ENCODE data around the gene RYR2. TPM values are rescaled to one million over a fixed set of nuclear protein-coding genes. Genes with fewer than 3 reads are reported as not detected.

RYR2 gene
- 1 to 10 TPM; 1.2 to 7.0 (median 2.5) TPM for total RNA-seq

DNA sequence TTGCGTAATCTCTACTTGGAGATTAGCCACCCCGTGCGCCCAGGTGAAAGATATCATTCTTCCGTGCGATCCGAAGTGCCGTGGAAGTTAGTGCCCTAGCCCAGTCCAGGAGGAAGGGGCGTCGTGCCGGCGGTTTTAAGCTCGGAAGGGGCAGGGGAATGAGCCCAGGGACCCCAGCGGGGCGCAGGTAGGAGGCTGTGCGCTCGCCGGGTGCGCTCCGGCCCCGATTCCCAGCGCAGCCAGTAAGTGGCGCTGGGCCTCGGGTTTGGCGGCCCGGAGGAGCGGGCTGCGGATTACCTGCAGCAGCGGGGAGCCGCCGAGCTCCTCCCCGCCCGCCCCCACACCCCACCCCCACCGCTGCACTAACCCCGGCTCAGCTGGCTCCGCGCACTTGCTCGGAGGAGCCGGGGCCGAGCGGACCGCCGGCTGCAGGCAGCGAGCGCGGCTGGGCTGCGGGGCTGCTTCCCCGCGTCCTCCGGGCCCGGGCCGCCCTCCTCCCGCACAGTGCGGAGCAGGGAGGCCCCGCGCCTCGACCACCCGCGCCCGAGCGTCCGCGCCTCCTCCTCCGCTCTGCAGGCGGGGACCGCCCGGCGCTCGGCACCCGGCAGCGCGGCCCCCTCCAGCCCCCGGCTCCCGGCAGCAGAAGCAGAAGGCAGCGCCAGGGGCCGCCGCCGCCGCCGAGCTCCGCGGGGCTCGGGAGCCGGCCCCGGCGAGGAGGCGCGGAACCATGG, at the start of gene RYR2:
TSS of gene RYR2 (plus strand) at position 390 of the 731 bp plus-strand sequence. CDS start at position 728, 338 bp downstream.
- intact Hi-C loops (cut with DNase I; ENCODE audit: low total_unique reads) = loop anchor here (10.0 kb wide), 1 partner anchor 343 kb away; no protein-coding TSS in a partner anchor
- TF ChIP-seq EP300 (IDR thresholded peaks at IDR 0.05; ENCODE audit: low read depth) = no peak
- TF ChIP-seq CTCF (IDR thresholded peaks at IDR 0.05) = peak in 4 of 5 experiments; percentile 18 to 48 (median 45)
- 11% methylated on average over 10 of the region's 87 CpGs; no CpG with 5 or more reads in 1 of the 2 donors for WGBS, 2 donors (ENCODE audit: low coverage in 1 of 2)
- Histone ChIP-seq H3K9me3 (no peaks in the 10 kb centered on the region), H3K4me1 (peaks cover 0 to 17% (median 5%) of the 10 kb centered on the region in 4 donors), H3K27me3 (peaks cover 72% of the 10 kb centered on the region), H3K4me3 (peak within 1 kb of the TSS; percentile 17 to 50 (median 40)), H3K27ac (peak within 1 kb of the TSS; percentile 50 to 78 (median 69)), H3K36me3 (no peaks in the 10 kb centered on the region)
- in situ Hi-C loops (cut with MboI; ENCODE audit: low pct_ligation_motif_present in 1 of 4, low pct_unique_long_range_greater_than_20kb in 1 of 4, low sequenced_read_pairs in 3 of 4) = no loop called here
- no peak for DNase-seq

- H3K4me3 ChIP-seq = no peak overlapping the region
- no peaks in the 10 kb centered on the region for H3K9me3 ChIP-seq
- no peaks in the 10 kb centered on the region for H3K36me3 ChIP-seq
- H3K4me1 ChIP-seq = no peaks in the 10 kb centered on the region
- H3K27me3 ChIP-seq = no peaks in the 10 kb centered on the region
- H3K27ac ChIP-seq = no peak overlapping the region
- 73 to 81% methylated on average over 8 of the region's 8 CpGs for WGBS, 2 donors (ENCODE audit: low coverage in 1 of 2)
- in situ Hi-C loops (cut with MboI; ENCODE audit: low pct_ligation_motif_present in 1 of 4, low pct_unique_long_range_greater_than_20kb in 1 of 4, low sequenced_read_pairs in 3 of 4) = no loop called here
- TF ChIP-seq CTCF (IDR thresholded peaks at IDR 0.05) (no peak), POLR2A (IDR thresholded peaks at IDR 0.05) (no peak), EP300 (IDR thresholded peaks at IDR 0.05; ENCODE audit: low read depth) (no peak), POLR2AphosphoS5 (IDR thresholded peaks at IDR 0.05) (no peak)
- no peak for DNase-seq
- intact Hi-C loops (cut with DNase I; ENCODE audit: low total_unique reads) = no loop called here
Measured at GRCh38 chr1:236992449-236992848, 49.5 kb upstream of the RYR2 start.

DNA sequence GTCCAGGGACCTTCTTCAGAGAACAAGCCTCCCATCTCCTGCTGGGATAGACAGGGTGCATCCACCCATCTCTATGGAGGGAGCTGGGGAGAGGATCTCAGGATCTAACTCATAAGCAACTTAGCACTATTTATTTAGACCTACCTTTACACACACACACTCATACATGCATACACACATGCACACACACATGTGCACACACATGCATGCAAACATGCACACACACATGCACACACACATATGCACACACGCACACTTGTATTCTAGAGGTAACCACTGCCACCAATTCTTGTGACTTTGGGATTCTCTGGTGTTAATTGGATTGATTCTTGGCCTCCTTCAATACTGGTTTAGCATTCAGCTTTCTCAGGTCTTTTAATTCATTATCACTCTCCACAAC, 47.5 kb upstream of the RYR2 start:
- H3K27ac ChIP-seq = no peak overlapping the region
- H3K27me3 ChIP-seq = no peaks in the 10 kb centered on the region
- in situ Hi-C loops (cut with MboI; ENCODE audit: low pct_ligation_motif_present in 1 of 4, low pct_unique_long_range_greater_than_20kb in 1 of 4, low sequenced_read_pairs in 3 of 4) (no loop called here), intact Hi-C loops (cut with DNase I; ENCODE audit: low total_unique reads) (no loop called here)
- no peak overlapping the region for H3K4me3 ChIP-seq
- TF ChIP-seq EP300 (IDR thresholded peaks at IDR 0.05; ENCODE audit: low read depth) (no peak), POLR2A (IDR thresholded peaks at IDR 0.05) (no peak)
- DNase-seq = no peak
- H3K36me3 ChIP-seq = no peaks in the 10 kb centered on the region
- H3K9me3 ChIP-seq = no peaks in the 10 kb centered on the region
- WGBS, 2 donors (ENCODE audit: low coverage in 1 of 2) = 80 to 86% methylated on average over 1 of the region's 1 CpG
- peaks cover 0 to 6% (median 0%) of the 10 kb centered on the region in 4 donors for H3K4me1 ChIP-seq

- Histone ChIP-seq H3K27me3 (no peaks in the 10 kb centered on the region), H3K36me3 (no peaks in the 10 kb centered on the region), H3K9me3 (no peaks in the 10 kb centered on the region), H3K4me1 (peaks cover 0 to 6% (median 0%) of the 10 kb centered on the region in 4 donors), H3K4me3 (no peak overlapping the region), H3K27ac (peak overlapping the region in 2 of 4 donors; percentile 39 to 48)
- in situ Hi-C loops (cut with MboI; ENCODE audit: low pct_ligation_motif_present in 1 of 4, low pct_unique_long_range_greater_than_20kb in 1 of 4, low sequenced_read_pairs in 3 of 4) = no loop called here
- TF ChIP-seq CTCF (IDR thresholded peaks at IDR 0.05) (no peak), EP300 (IDR thresholded peaks at IDR 0.05; ENCODE audit: low read depth) (no peak), POLR2AphosphoS5 (IDR thresholded peaks at IDR 0.05) (no peak), POLR2A (IDR thresholded peaks at IDR 0.05) (no peak)
- DNase-seq = no peak
- intact Hi-C loops (cut with DNase I; ENCODE audit: low total_unique reads) = no loop called here
- 88% methylated on average over 5 to 11 of the region's 11 CpGs for WGBS, 2 donors (ENCODE audit: low coverage in 1 of 2)
Measured at GRCh38 chr1:236997361-236997760, 44.6 kb upstream of the RYR2 start.
